Trophoblast cell (in vitro differentiated cells and primary cell): Measurements from ENCODE around the gene CDK12.
"Not testable (repeated sequence)": the region's sequence is repeated elsewhere in the genome, so short reads cannot be mapped to it uniquely, and the experiment has no call there.

Experiments
- DNase-seq, 2 donors: peaks; one replicate each; pipeline ENCODE4 v3.0.0-alpha.2; 2016
- H2AFZ ChIP-seq: 2 replicates; pipeline ENCODE4 v1.6.1; 2013; ENCODE audit warnings: low read length, moderate library complexity, mild to moderate bottlenecking; ENCODE audit not compliant: insufficient read depth, poor library complexity
- H2AK5ac ChIP-seq: 2 replicates; pipeline ENCODE4 v1.6.1; 2013; ENCODE audit warnings: mild to moderate bottlenecking, low read length
- H2BK120ac ChIP-seq: 2 replicates; pipeline ENCODE4 v1.6.1; 2013; ENCODE audit warnings: low read length, mild to moderate bottlenecking, moderate library complexity; ENCODE audit not compliant: insufficient read depth, poor library complexity
- H2BK12ac ChIP-seq: 2 replicates; pipeline ENCODE4 v1.6.1; 2013; ENCODE audit warnings: mild to moderate bottlenecking, low read length, moderate library complexity
- H2BK5ac ChIP-seq: 2 replicates; pipeline ENCODE4 v1.6.1; 2013; ENCODE audit warnings: low read length, low read depth, moderate library complexity, mild to moderate bottlenecking; ENCODE audit not compliant: poor library complexity
- H3K14ac ChIP-seq: 2 replicates; pipeline ENCODE4 v1.6.1; 2013; ENCODE audit warnings: mild to moderate bottlenecking, low read length
- H3K18ac ChIP-seq: 2 replicates; pipeline ENCODE4 v1.6.1; 2013; ENCODE audit warnings: mild to moderate bottlenecking, low read length
- H3K23ac ChIP-seq: 2 replicates; pipeline ENCODE4 v1.6.1; 2013; ENCODE audit warnings: low read length
- H3K27ac ChIP-seq: 2 replicates; pipeline ENCODE4 v1.5.1; 2013; ENCODE audit warnings: low read depth, mild to moderate bottlenecking, inconsistent platforms, low read length, moderate library complexity
- H3K27me3 ChIP-seq: 2 replicates; pipeline ENCODE4 v1.6.1; 2013; ENCODE audit warnings: inconsistent platforms, mild to moderate bottlenecking, low read length, moderate library complexity; ENCODE audit not compliant: insufficient read depth
- H3K36me3 ChIP-seq, 2 experiments: 1 replicate in 1 of 2; 2 replicates in 1 of 2; pipeline ENCODE4 v1.6.1; 2013; ENCODE audit warnings: low read length in 2 of 2, mild to moderate bottlenecking in 2 of 2, moderate library complexity in 1 of 2; ENCODE audit not compliant: insufficient read depth in 2 of 2, control insufficient read depth in 1 of 2
- H3K4ac ChIP-seq: 2 replicates; pipeline ENCODE4 v1.6.1; 2013; ENCODE audit warnings: low read depth, mild to moderate bottlenecking, low read length, moderate library complexity
- H3K4me1 ChIP-seq, 2 experiments: 1 replicate in 1 of 2; 2 replicates in 1 of 2; pipeline ENCODE4 v1.6.1; 2013; ENCODE audit warnings: low read length in 2 of 2, mild to moderate bottlenecking in 2 of 2, moderate library complexity in 1 of 2; ENCODE audit not compliant: insufficient read depth in 2 of 2, control insufficient read depth in 1 of 2
- H3K4me2 ChIP-seq: 2 replicates; pipeline ENCODE4 v1.6.1; 2013; ENCODE audit warnings: inconsistent platforms, mild to moderate bottlenecking, low read length, moderate library complexity
- H3K4me3 ChIP-seq: 2 replicates; pipeline ENCODE4 v1.5.1; 2013; ENCODE audit warnings: mild to moderate bottlenecking, low read depth, low read length, inconsistent platforms
- H3K79me1 ChIP-seq: one replicate; pipeline ENCODE4 v1.6.1; 2013; ENCODE audit warnings: low read length
- H3K79me2 ChIP-seq: 2 replicates; pipeline ENCODE4 v1.6.1; 2013; ENCODE audit warnings: low read length, mild to moderate bottlenecking; ENCODE audit not compliant: control insufficient read depth, insufficient read depth, poor library complexity
- H3K9ac ChIP-seq: 2 replicates; pipeline ENCODE4 v1.6.1; 2013; ENCODE audit warnings: mild to moderate bottlenecking, low read length
- H3K9me3 ChIP-seq: 2 replicates; pipeline ENCODE4 v1.6.1; 2013; ENCODE audit warnings: low read depth, mild to moderate bottlenecking, control low read depth, inconsistent platforms, low read length; ENCODE audit not compliant: insufficient read depth
- H4K12ac ChIP-seq: 2 replicates; pipeline ENCODE4 v1.6.1; 2013; ENCODE audit warnings: low read depth, mild to moderate bottlenecking, low read length, moderate library complexity
- H4K8ac ChIP-seq: 2 replicates; pipeline ENCODE4 v1.6.1; 2013; ENCODE audit warnings: low read depth, mild to moderate bottlenecking, low read length, moderate library complexity
- H4K91ac ChIP-seq: one replicate; pipeline ENCODE4 v1.6.1; 2013; ENCODE audit warnings: low read depth, mild to moderate bottlenecking, low read length, moderate library complexity
- WGBS: extraction: QIAGEN DNeasy Blood & Tissue Kit; methylation state at CpG from one replicate; pipeline ENCODE4 v1.1.7; 2013; ENCODE audit warnings: missing lambda C conversion rate; ENCODE audit not compliant: insufficient read length, insufficient coverage; ENCODE audit errors: extremely low coverage; 5-methylcytosine and 5-hydroxymethylcytosine counted together

Gene CDK12

DNA sequence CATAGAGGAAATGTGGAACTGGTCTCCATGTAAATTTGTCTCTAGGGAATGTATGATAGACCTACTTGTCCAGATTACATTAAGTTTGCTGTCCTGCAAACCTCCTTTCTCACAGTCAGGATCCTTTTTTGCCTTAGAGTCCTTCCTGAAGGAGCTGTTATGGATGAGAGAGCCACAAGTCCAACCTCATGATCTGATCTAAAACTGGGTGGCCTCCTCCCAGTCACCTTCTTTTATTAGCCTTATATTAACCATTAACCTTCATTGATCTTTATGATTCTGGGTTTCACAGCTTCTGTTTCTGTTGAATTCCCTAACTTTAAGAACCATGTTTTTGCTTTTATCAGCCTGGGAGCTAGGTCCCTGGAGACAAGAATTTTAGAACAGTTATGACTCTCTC, 82.4 kb downstream of the CDK12 start:
- no peak overlapping the region for H2AK5ac ChIP-seq
- no peaks in the 10 kb centered on the region for H3K79me2 ChIP-seq
- H3K27ac ChIP-seq, result no peak overlapping the region
- no peak overlapping the region for H2BK120ac ChIP-seq
- no peak overlapping the region for H2BK5ac ChIP-seq
- no peaks in the 10 kb centered on the region for H3K79me1 ChIP-seq
- no peak overlapping the region for H3K4me2 ChIP-seq
- H4K8ac ChIP-seq, result no peak overlapping the region
- H3K4me3 ChIP-seq, result no peak overlapping the region
- no peak overlapping the region for H4K91ac ChIP-seq
- no peak overlapping the region for H2AFZ ChIP-seq
- no peak overlapping the region for H3K18ac ChIP-seq
- H3K14ac ChIP-seq, result no peak overlapping the region
- H2BK12ac ChIP-seq, result no peak overlapping the region
- no peaks in the 10 kb centered on the region for H3K27me3 ChIP-seq
- H3K4me1 ChIP-seq, result no peaks in the 10 kb centered on the region
- H4K12ac ChIP-seq, result no peak overlapping the region
- peaks cover 0 to 7% of the 10 kb centered on the region in 2 experiments for H3K36me3 ChIP-seq
- no peaks in the 10 kb centered on the region for H3K9me3 ChIP-seq
- DNase-seq, result no peak
- no peak overlapping the region for H3K23ac ChIP-seq
- no peak overlapping the region for H3K9ac ChIP-seq
- H3K4ac ChIP-seq, result no peak overlapping the region

DNA sequence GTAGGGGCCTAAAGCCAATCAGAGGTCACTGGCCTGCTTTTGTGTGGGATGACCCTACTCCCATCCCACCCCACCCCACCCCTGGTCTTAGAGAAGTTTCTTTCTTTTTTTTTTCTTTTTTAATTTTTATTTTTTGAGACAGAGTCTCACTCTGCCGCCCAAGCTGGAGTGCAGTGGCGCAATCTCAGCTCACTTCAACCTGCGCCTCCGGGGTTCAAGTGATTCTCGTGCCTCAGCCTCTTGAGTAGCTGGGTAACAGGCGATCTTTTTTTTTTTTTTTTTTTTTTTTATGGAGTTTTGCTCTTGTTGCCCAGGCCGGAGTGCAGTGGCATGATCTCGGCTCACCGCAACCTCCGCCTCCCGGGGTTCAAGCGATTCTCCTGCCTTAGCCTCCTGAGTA, 83.1 kb downstream of the CDK12 start:
- H3K4me2 ChIP-seq, result not testable (repeated sequence)
- no CpG with 5 or more reads among the region's 12 CpGs for WGBS

DNA sequence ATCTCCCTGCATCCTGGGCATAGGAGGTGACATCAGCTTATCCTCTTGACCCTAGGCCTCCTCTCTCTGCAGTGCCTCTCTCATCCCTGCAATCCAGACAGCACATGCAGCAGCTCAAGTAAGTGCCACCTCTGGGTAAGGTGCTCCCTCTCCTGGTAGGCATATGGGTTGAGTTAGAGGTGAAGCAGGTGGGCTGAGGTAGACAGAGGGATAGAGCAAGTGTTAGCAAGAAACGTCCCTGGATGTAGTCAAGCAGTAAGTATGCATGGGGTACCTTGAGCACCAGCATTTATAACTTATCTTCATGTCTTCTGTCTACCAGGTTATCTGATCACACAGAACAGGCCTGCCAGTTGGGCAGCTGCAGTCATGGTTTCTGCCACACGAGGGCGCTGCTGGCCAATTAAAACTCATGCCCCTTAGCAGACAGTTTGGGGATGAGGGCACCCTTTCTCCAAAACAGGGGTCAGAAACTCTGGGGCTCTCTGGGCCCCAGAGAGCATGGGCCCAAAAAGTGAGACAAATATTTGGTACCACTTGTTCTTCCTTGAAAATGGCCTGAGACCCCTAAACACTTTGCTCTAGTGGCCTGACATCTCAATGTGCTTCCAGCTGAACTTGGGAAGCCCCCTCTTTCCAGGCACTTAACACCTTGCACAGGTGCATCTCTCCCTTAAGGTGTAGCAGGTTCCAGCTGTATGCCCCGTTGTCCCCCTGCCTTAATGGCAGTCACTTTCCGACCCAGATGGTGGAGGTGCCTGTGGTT, 86.6 kb downstream of the CDK12 start:
- H3K23ac ChIP-seq, result no peak overlapping the region
- H3K79me2 ChIP-seq, result no peaks in the 10 kb centered on the region
- no peak overlapping the region for H4K12ac ChIP-seq
- no peak overlapping the region for H3K9ac ChIP-seq
- no peak overlapping the region for H2BK120ac ChIP-seq
- no peak overlapping the region for H3K4me3 ChIP-seq
- no peak overlapping the region for H3K4me2 ChIP-seq
- no peaks in the 10 kb centered on the region for H3K79me1 ChIP-seq
- no peak overlapping the region for H3K4ac ChIP-seq
- no peak overlapping the region for H3K14ac ChIP-seq
- peak; percentile 50 to 81 for DNase-seq
- no peak overlapping the region for H2BK5ac ChIP-seq
- no peak overlapping the region for H4K8ac ChIP-seq
- no peak overlapping the region for H2AFZ ChIP-seq
- WGBS, result no CpG with 5 or more reads among the region's 5 CpGs
- H3K27me3 ChIP-seq, result no peaks in the 10 kb centered on the region
- H2AK5ac ChIP-seq, result no peak overlapping the region
- no peak overlapping the region for H3K27ac ChIP-seq
- peaks cover 0 to 10% of the 10 kb centered on the region in 2 experiments for H3K36me3 ChIP-seq
- H2BK12ac ChIP-seq, result no peak overlapping the region
- H3K9me3 ChIP-seq, result no peaks in the 10 kb centered on the region
- H3K18ac ChIP-seq, result no peak overlapping the region
- H4K91ac ChIP-seq, result no peak overlapping the region
- H3K4me1 ChIP-seq, result no peaks in the 10 kb centered on the region

More for the DNA sequence above, 83.1 kb downstream of the CDK12 start:
- H3K9me3 ChIP-seq, H4K91ac ChIP-seq, H4K8ac ChIP-seq, H4K12ac ChIP-seq, H3K4me3 ChIP-seq, H2AK5ac ChIP-seq, H3K4ac ChIP-seq, H3K79me2 ChIP-seq, H3K79me1 ChIP-seq, H3K23ac ChIP-seq, DNase-seq, H3K9ac ChIP-seq, H3K27me3 ChIP-seq, H3K4me1 ChIP-seq, H3K36me3 ChIP-seq, H2AFZ ChIP-seq, H2BK5ac ChIP-seq, H2BK12ac ChIP-seq, H2BK120ac ChIP-seq, H3K14ac ChIP-seq, H3K18ac ChIP-seq, H3K27ac ChIP-seq: not testable (repeated sequence)

DNA sequence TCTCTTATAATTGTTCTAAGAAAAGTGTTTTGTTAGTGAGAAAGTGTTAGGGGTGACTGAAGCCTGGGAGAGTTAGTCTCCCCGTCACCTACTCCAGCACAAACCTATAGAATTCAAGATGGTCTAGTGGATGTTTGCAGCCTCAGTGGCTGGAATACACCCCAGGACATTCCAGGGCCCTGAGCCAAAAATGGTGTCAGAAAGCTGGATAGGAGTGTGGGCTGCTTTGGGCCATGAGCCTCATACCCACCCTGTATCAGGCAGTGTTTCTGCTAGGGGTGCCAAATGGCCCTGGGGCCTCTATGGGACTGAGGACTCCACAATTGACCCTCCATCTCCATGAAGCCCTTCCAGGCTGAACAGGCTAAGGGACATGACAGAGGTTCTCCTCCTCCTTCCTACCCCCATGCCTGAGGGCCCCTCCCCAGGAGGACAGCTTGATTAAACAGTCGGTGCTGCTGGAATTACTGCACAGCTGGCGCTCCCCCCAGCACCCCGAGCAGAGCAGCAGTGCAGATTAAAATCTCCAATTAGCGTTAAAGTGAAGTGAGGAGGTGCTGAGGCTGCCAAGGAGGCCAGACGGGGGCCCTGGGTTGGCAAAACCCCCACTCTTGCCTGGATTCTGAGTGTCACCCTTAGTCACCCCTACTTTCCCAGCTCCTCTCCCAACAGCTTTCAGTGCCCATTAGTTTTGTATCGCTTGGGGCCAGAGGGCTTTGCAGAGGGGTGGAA, 87.4 kb downstream of the CDK12 start:
- no peak for DNase-seq
- no peak overlapping the region for H2AFZ ChIP-seq
- no peak overlapping the region for H4K8ac ChIP-seq
- H3K27ac ChIP-seq, result no peak overlapping the region
- no peak overlapping the region for H2BK120ac ChIP-seq
- H4K12ac ChIP-seq, result no peak overlapping the region
- no peaks in the 10 kb centered on the region for H3K79me1 ChIP-seq
- no peak overlapping the region for H3K23ac ChIP-seq
- no peaks in the 10 kb centered on the region for H3K79me2 ChIP-seq
- WGBS, result no CpG with 5 or more reads among the region's 7 CpGs
- H3K14ac ChIP-seq, result no peak overlapping the region
- peaks cover 0 to 14% of the 10 kb centered on the region in 2 experiments for H3K36me3 ChIP-seq
- H2AK5ac ChIP-seq, result no peak overlapping the region
- H4K91ac ChIP-seq, result no peak overlapping the region
- no peak overlapping the region for H3K4me2 ChIP-seq
- no peaks in the 10 kb centered on the region for H3K9me3 ChIP-seq
- H2BK12ac ChIP-seq, result no peak overlapping the region
- H3K27me3 ChIP-seq, result no peaks in the 10 kb centered on the region
- H3K4ac ChIP-seq, result no peak overlapping the region
- H3K4me3 ChIP-seq, result no peak overlapping the region
- no peak overlapping the region for H3K9ac ChIP-seq
- H3K18ac ChIP-seq, result no peak overlapping the region
- no peaks in the 10 kb centered on the region for H3K4me1 ChIP-seq
- H2BK5ac ChIP-seq, result no peak overlapping the region
